K562 (cell line): ENCODE data around the gene PPP4R3B.

ENCODE experiments used
- CEBPB ChIP-seq: fragments of 450-650 bp; IDR thresholded peaks from 2 replicates; pipeline ENCODE4 v1.6.1; 2016; ENCODE audit warnings: missing genetic modification characterization, missing compliant biosample characterization
- CTBP1 ChIP-seq: fragments of 450-650 bp; IDR thresholded peaks from 2 replicates; pipeline ENCODE4 v1.6.1; 2016; ENCODE audit warnings: borderline replicate concordance
- FOXP1 ChIP-seq: sonication (generic); formaldehyde crosslinking; IDR thresholded peaks from 2 replicates; pipeline ENCODE4 v1.8.0; 2022; ENCODE audit warnings: mild to moderate bottlenecking, missing genetic modification reagents
- GABPB1 ChIP-seq: sonication (generic); formaldehyde crosslinking; IDR thresholded peaks from 2 replicates; pipeline ENCODE4 v1.8.0; 2022; ENCODE audit warnings: mild to moderate bottlenecking, missing genetic modification reagents
- KLF10 ChIP-seq: fragments of 250-450 bp; sonication (Bioruptor Pico); IDR thresholded peaks from 2 replicates; pipeline ENCODE4 v1.6.1; 2021; ENCODE audit warnings: matching md5 sums
- RAD21 ChIP-seq, 2 experiments: fragments of 250-450 bp in 1 of 2; fragments of 450-650 bp in 1 of 2; sonication (Bioruptor Pico) in 1 of 2; formaldehyde crosslinking in 1 of 2; IDR thresholded peaks in 1 of 2; conservative IDR thresholded peaks in 1 of 2; 2 replicates each; pipeline versions ENCODE4 v1.4.0 to v1.8.0; 2020 to 2022; ENCODE audit warnings: mild to moderate bottlenecking in 2 of 2, moderate library complexity in 1 of 2
- RCOR1 ChIP-seq, 2 experiments: IDR thresholded peaks; 2 replicates each; pipeline ENCODE4 v1.6.1; 2012; ENCODE audit warnings: low read depth in 2 of 2, low read length in 2 of 2, borderline replicate concordance in 1 of 2, improper control_type of control experiment in 1 of 2
- SAFB2 ChIP-seq: fragments of 200-400 bp; formaldehyde crosslinking; IDR thresholded peaks from 2 replicates; pipeline ENCODE4 v1.6.1; 2018; ENCODE audit warnings: borderline replicate concordance, low read length, low read depth, moderate library complexity; ENCODE audit not compliant: severe bottlenecking
- SMAD3 ChIP-seq: fragments of 450-650 bp; formaldehyde crosslinking; conservative IDR thresholded peaks from 2 replicates; pipeline ENCODE4 v1.4.0; 2020; ENCODE audit warnings: mild to moderate bottlenecking
- SP1 ChIP-seq: sonication (generic); formaldehyde crosslinking; IDR thresholded peaks from 2 replicates; pipeline ENCODE4 v1.8.1; 2022; ENCODE audit warnings: mild to moderate bottlenecking, missing genetic modification reagents
- TEAD2 ChIP-seq: fragments of 450-650 bp; IDR thresholded peaks from 2 replicates; pipeline ENCODE4 v1.6.1; 2016; ENCODE audit warnings: missing genetic modification characterization, control low read depth, missing compliant biosample characterization
- ZFPM2 ChIP-seq: fragments of 250-450 bp; sonication (Bioruptor Pico); IDR thresholded peaks from 2 replicates; pipeline ENCODE4 v1.5.1; 2022; ENCODE audit warnings: mild to moderate bottlenecking
- ZFX ChIP-seq: sonication (generic); formaldehyde crosslinking; IDR thresholded peaks from 2 replicates; pipeline ENCODE4 v1.8.0; 2022; ENCODE audit warnings: mild to moderate bottlenecking, missing genetic modification reagents, moderate library complexity

GRCh38 chr2:55618275-55619055 lies 1.0 kb upstream of the PPP4R3B start:
- no peak for TF ChIP-seq ZFX (CRISPR knock-in tag)
- TF ChIP-seq TEAD2, result no peak
- no peak for TF ChIP-seq CTBP1
- TF ChIP-seq GABPB1 (CRISPR knock-in tag), result no peak
- no peak for TF ChIP-seq ZFPM2 (CRISPR knock-in tag)
- TF ChIP-seq KLF10 (CRISPR knock-in tag), result no peak
- TF ChIP-seq SP1 (CRISPR knock-in tag), result no peak
- TF ChIP-seq RAD21 (CRISPR knock-in tag; conservative IDR thresholded peaks at IDR 0.05 in 1 of 2, IDR thresholded peaks at IDR 0.05 in 1 of 2), result no peak
- TF ChIP-seq SMAD3 (CRISPR knock-in tag), result no peak
- peak in 1 of 2 experiments; percentile 20; a peak in 1 of 4 replicates for TF ChIP-seq RCOR1 (IDR thresholded peaks at IDR 0.05; ENCODE audit: borderline replicate concordance in 1 of 2, low read depth in 2 of 2, low read length in 2 of 2)
- TF ChIP-seq FOXP1 (CRISPR knock-in tag), result no peak
- TF ChIP-seq CEBPB, result no peak
- no peak for TF ChIP-seq SAFB2
